Spleen (tissue), 11 donors: ENCODE results near the gene CCDC154. TPM values are rescaled to one million over a fixed set of nuclear protein-coding genes. Genes with fewer than 3 reads are reported as not detected.
A peak's percentile ranks its signal among the peaks of the same experiment; 100 is the strongest.

Experiments
- DNase-seq: peaks from one replicate; pipeline ENCODE4 v3.0.0-alpha.2; 2020
- H3K27ac ChIP-seq, 8 donors: fragments of 200-600 bp; sonication (generic) in 7 of 8; 1 replicate in 4 of 8; 2 replicates in 4 of 8; pipeline versions ENCODE4 v1.5.0 to v1.8.0; 2016 to 2021; ENCODE audit warnings: inconsistent platforms in 4 of 8, mild to moderate bottlenecking in 4 of 8, moderate library complexity in 1 of 8
- H3K27me3 ChIP-seq, 7 donors: fragments of 200-600 bp; sonication (generic) in 6 of 7; replicated peaks in 1 of 7; 1 replicate in 4 of 7; 2 replicates in 3 of 7; pipeline versions ENCODE4 v1.5.0 to v1.8.0; 2016 to 2021; ENCODE audit warnings: inconsistent platforms in 3 of 7, mild to moderate bottlenecking in 1 of 7
- H3K36me3 ChIP-seq, 6 donors: fragments of 200-600 bp; sonication (generic) in 5 of 6; 1 replicate in 4 of 6; 2 replicates in 2 of 6; pipeline versions ENCODE4 v1.5.0 to v1.8.0; 2016 to 2021; ENCODE audit warnings: inconsistent platforms in 2 of 6
- H3K4me1 ChIP-seq, 6 donors: fragments of 200-600 bp; sonication (generic) in 5 of 6; 1 replicate in 3 of 6; 2 replicates in 3 of 6; pipeline versions ENCODE4 v1.5.0 to v1.8.0; 2016 to 2021; ENCODE audit warnings: inconsistent platforms in 3 of 6
- H3K4me3 ChIP-seq, 8 donors: fragments of 200-600 bp; sonication (generic) in 7 of 8; 1 replicate in 4 of 8; 2 replicates in 4 of 8; pipeline versions ENCODE4 v1.5.0 to v1.8.0; 2016 to 2021; ENCODE audit warnings: inconsistent platforms in 4 of 8, mild to moderate bottlenecking in 4 of 8, moderate library complexity in 2 of 8
- H3K9me3 ChIP-seq, 8 donors: fragments of 200-600 bp; sonication (generic) in 7 of 8; 1 replicate in 4 of 8; 2 replicates in 4 of 8; pipeline versions ENCODE4 v1.5.0 to v1.8.0; 2016 to 2021; ENCODE audit warnings: inconsistent platforms in 4 of 8
- CTCF ChIP-seq, 11 experiments: fragments of 200-600 bp in 7 of 11; fragments of 450-650 bp in 4 of 11; sonication (generic) in 4 of 11; IDR thresholded peaks in 8 of 11; conservative IDR thresholded peaks in 3 of 11; 1 replicate in 7 of 11; 2 replicates in 4 of 11; pipeline versions ENCODE4 v1.4.0 to v1.8.0; 2016 to 2021; ENCODE audit warnings: antibody characterized with exemption in 11 of 11, inconsistent platforms in 4 of 11, mild to moderate bottlenecking in 1 of 11
- POLR2A ChIP-seq, 3 donors: fragments of 450-650 bp; IDR thresholded peaks; one replicate each; pipeline ENCODE4 v1.5.1; 2017; ENCODE audit warnings: antibody characterized with exemption in 3 of 3, mild to moderate bottlenecking in 1 of 3
- POLR2AphosphoS5 ChIP-seq, 3 donors: sonication (generic); formaldehyde crosslinking; IDR thresholded peaks; one replicate each; pipeline ENCODE4 v1.5.1; 2017; ENCODE audit warnings: antibody characterized with exemption in 3 of 3
- WGBS, 5 donors: extraction: QIAGEN DNeasy Blood & Tissue Kit in 3 of 5; methylation state at CpG; one replicate each; pipeline versions ENCODE4 v1.1.5 to v1.1.7; 2013 to 2018; 5-methylcytosine and 5-hydroxymethylcytosine counted together
- intact Hi-C: fragments of 100-400 bp; cut with DNase I; formaldehyde crosslinking; loops from one replicate; pipeline ENCODE4 v1.15.0; 2023; ENCODE audit warnings: low total_unique reads
- polyA plus RNA-seq, 3 donors: library from polyadenylated mRNA; stranded (reverse); fragments of 200-250 nt; gene quantifications; one replicate each; pipeline ENCODE4 v1.2.1, GENCODE V29; 2013
- total RNA-seq, 7 donors: library from RNA; depleted of rRNA in 3 of 7; stranded (reverse); fragments of >200 nt in 3 of 7; fragmentation: NEBNext Ultra II Directional in 4 of 7; extraction: Animal tissue kit (Norgen Biotek cat#: 25700) in 4 of 7; gene quantifications; one replicate each; pipeline versions ENCODE4 v1.1.0 to v1.2.1, GENCODE V29; 2016 to 2021
- donor health status: healthy with polysubstance abuse.
- donor health status: DM: no; HTN: no; CAD: no; lungs with moderate emphysema.
- donor health status: DM: no; HTN: no; CAD: no.
- donor health status: Bipolar disorder and iron deficiency.
- donor health status: healthy.
- donor health status: DM: no; HTN: no; CAD: no.
- donor health status: DM: yes; HTN: yes; CAD: no.

Gene CCDC154
- total and polyA plus RNA-seq, 10 donors: 1.6 to 18.2 (median 5.5) TPM

GRCh38 chr16:1430759-1431496 lies 13.4 kb downstream of the CCDC154 start, which contains the start of gene PERCC1:
Gene PERCC1, plus strand, starts transcription at chr16:1431078. Its CDS starts 1,516 bp downstream, at chr16:1432594.
- H3K4me1 ChIP-seq: peaks cover 0 to 57% (median 7%) of the 10 kb centered on the region in 6 donors
- intact Hi-C loops: no loop called here
- no peak for DNase-seq
- H3K27me3 ChIP-seq: peaks cover 0 to 56% (median 0%) of the 10 kb centered on the region in 7 donors
- no peak for TF ChIP-seq POLR2A (IDR thresholded peaks at IDR 0.05)
- no peak for TF ChIP-seq CTCF (IDR thresholded peaks at IDR 0.05 in 8 of 11, conservative IDR thresholded peaks at IDR 0.05 in 3 of 11)
- TF ChIP-seq POLR2AphosphoS5 (IDR thresholded peaks at IDR 0.05): no peak
- H3K36me3 ChIP-seq: peaks cover 0 to 18% (median 0%) of the 10 kb centered on the region in 6 donors
- H3K9me3 ChIP-seq: no peaks in the 10 kb centered on the region
- WGBS, 5 donors: 57 to 70% (median 65%) methylated on average over 22 to 35 of the region's 35 CpGs
- H3K4me3 ChIP-seq: peak within 1 kb of the TSS in 1 of 8 donors; percentile 53
- peak within 1 kb of the TSS in 2 of 8 donors; percentile 59 to 60 for H3K27ac ChIP-seq

- no peak for DNase-seq
- no peak for TF ChIP-seq POLR2A (IDR thresholded peaks at IDR 0.05)
- no peak for TF ChIP-seq CTCF (IDR thresholded peaks at IDR 0.05 in 8 of 11, conservative IDR thresholded peaks at IDR 0.05 in 3 of 11)
- no peak for TF ChIP-seq POLR2AphosphoS5 (IDR thresholded peaks at IDR 0.05)
- H3K36me3 ChIP-seq: peaks cover 0 to 12% (median 0%) of the 10 kb centered on the region in 6 donors
- WGBS, 5 donors: 56 to 77% (median 60%) methylated on average over 8 to 14 of the region's 14 CpGs
- no peak overlapping the region for H3K27ac ChIP-seq
- peaks cover 0 to 57% (median 10%) of the 10 kb centered on the region in 6 donors for H3K4me1 ChIP-seq
- intact Hi-C loops: no loop called here
- peaks cover 0 to 56% (median 0%) of the 10 kb centered on the region in 7 donors for H3K27me3 ChIP-seq
- no peak overlapping the region for H3K4me3 ChIP-seq
- no peaks in the 10 kb centered on the region for H3K9me3 ChIP-seq
Observed at GRCh38 chr16:1430214-1430758, 14.1 kb downstream of the CCDC154 start.

GRCh38 chr16:1429631-1430030 lies 14.7 kb downstream of the CCDC154 start:
- Histone ChIP-seq H3K4me1 (peaks cover 0 to 57% (median 12%) of the 10 kb centered on the region in 6 donors), H3K9me3 (no peaks in the 10 kb centered on the region), H3K27ac (no peak overlapping the region), H3K27me3 (peaks cover 0 to 56% (median 0%) of the 10 kb centered on the region in 7 donors), H3K4me3 (no peak overlapping the region), H3K36me3 (peaks cover 0 to 5% (median 0%) of the 10 kb centered on the region in 6 donors)
- WGBS, 5 donors: 89 to 94% (median 93%) methylated on average over 10 to 13 of the region's 13 CpGs
- intact Hi-C loops: loop anchor here (10.0 kb wide), 1 partner anchor 185 kb away; the partner anchor contains the start of genes CRAMP1 and IFT140
- no peak for DNase-seq
- no peak for TF ChIP-seq POLR2AphosphoS5 (IDR thresholded peaks at IDR 0.05)
- no peak for TF ChIP-seq POLR2A (IDR thresholded peaks at IDR 0.05)
- TF ChIP-seq CTCF (IDR thresholded peaks at IDR 0.05 in 8 of 11, conservative IDR thresholded peaks at IDR 0.05 in 3 of 11): no peak

DNA sequence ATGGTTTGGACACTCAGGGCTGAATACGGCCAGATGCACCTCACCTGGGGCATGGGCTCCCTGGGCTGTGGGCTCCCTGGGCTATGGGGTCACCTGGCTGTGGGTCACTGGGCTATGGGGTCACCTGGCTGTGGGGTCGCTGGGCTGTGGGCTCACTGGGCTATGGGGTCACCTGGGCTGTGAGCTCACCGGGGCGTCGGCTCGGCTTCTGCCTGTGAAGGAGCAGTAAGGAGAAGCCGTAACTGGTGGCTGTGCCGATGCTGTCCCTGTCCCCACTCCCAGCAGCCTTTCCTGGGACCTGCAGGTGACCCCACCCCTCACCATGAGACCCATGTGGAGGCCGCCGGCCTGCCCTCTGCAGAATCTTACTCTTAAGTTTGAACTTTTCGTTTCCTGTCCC lies 15.3 kb downstream of the CCDC154 start:
- Histone ChIP-seq H3K4me3 (peak overlapping the region in 1 of 8 donors; percentile 29), H3K9me3 (no peaks in the 10 kb centered on the region), H3K36me3 (no peaks in the 10 kb centered on the region), H3K27me3 (peaks cover 0 to 56% (median 0%) of the 10 kb centered on the region in 7 donors), H3K4me1 (peaks cover 0 to 57% (median 12%) of the 10 kb centered on the region in 6 donors), H3K27ac (no peak overlapping the region)
- DNase-seq: no peak
- 65 to 95% (median 85%) methylated on average over 8 to 11 of the region's 11 CpGs for WGBS, 5 donors
- intact Hi-C loops: loop anchor here (10.0 kb wide), 1 partner anchor 186 kb away; the partner anchor contains the start of genes CRAMP1 and IFT140
- TF ChIP-seq CTCF (IDR thresholded peaks at IDR 0.05 in 8 of 11, conservative IDR thresholded peaks at IDR 0.05 in 3 of 11) (no peak), POLR2A (IDR thresholded peaks at IDR 0.05) (no peak), POLR2AphosphoS5 (IDR thresholded peaks at IDR 0.05) (no peak)
